HuH-7 (cell line): ENCODE data around the gene RPL18.
"Not testable (repeated sequence)": the region's sequence is repeated elsewhere in the genome, so short reads cannot be mapped to it uniquely, and the experiment has no call there.

Source experiments
- DNase-seq: peaks from one replicate; pipeline ENCODE4 v3.0.0; 2011; ENCODE audit warnings: low spot score

Gene RPL18

DNA sequence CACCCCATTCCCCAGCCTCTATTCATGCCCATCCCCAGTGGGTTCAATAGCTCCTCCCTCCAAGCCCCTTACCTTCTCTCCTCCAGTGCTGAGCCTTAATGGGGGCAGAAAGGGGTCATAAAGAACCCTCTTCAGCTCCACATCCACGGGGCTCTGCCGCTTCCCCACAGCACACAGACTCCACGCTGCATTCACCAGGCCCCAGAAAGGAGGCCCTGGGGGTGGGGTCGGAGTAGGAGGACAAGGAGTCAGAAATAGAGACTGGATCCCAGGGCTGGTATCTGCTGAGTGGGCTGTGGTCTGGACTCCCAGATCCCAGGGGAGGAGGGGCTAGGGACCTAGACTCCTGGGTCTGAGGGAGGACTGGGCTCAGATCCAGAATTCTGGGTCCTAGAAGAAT, 25.4 kb upstream of the RPL18 start:
- DNase-seq, result no peak

- no peak for DNase-seq
Measured at GRCh38 chr19:48642862-48643261, 23.9 kb upstream of the RPL18 start.

DNA sequence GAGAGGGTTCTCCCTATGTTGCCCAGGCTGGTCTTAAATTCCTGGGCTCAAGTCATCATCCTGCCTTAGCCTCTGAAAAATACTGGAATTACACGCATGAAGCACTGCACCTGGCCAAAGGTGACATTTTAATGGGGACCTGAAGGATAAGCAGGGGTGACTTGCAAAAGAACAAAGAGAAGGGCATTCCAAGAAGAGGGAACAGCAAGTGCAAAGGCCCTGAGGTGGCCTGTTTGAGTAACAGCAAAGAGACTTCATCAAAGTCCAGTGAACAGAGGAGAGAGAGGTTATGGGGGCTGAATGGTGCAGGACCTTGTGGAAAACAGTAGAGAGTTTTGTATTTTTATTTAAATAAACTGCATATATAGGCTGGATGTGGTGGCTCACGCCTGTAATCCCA, 22.9 kb upstream of the RPL18 start:
- no peak for DNase-seq

- no peak for DNase-seq
Measured at GRCh38 chr19:48639483-48640375, 20.8 kb upstream of the RPL18 start.

GRCh38 chr19:48638831-48639381, 19.9 kb upstream of the RPL18 start:
- DNase-seq, result no peak

DNA sequence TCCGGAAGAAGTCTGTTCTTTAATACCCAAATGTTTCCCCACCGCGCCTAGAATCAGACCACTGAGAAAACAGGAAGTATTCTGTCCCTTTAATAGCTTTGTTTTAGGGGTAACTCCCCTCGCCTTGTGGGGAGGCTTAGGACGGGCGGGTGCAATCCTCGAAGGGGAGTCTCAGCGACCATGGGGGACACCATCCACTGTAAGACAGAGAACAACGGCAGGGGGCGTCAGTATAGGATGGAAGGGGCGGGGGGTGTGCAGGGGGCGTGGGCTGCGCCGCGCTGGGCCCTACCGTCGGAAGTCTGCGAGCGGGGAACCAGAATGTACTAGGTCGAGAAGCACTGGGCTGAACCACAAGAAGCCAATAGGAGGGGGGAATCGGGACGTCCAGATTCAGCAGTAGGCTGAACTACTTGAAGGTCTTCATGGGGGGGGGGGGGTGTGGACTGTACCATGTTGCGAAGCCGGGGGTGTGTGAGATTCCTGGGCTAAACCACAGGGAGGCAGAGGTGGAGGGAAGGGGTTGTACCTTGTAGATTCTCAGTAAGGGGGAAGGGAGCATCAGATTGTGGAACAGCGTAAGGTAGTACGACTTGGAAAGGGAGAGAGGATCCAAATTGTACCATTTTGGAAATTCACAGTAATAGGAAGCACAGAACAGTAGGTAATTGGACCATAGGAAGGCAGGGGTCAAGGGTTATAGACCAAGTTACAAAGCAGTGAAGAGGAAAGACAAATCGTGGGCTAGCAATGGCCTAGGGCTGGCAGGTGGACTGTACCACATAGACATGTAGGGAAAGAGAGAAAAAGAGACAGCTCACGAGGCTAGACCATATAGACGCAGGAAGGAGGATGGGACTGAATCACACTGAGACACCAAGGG, 19.2 kb upstream of the RPL18 start:
- DNase-seq, result peak; percentile 82

GRCh38 chr19:48637449-48637947, 18.5 kb upstream of the RPL18 start:
- peak; percentile 96 for DNase-seq

GRCh38 chr19:48636859-48637448, 18.0 kb upstream of the RPL18 start, which contains the start of gene DBP:
Gene DBP, minus strand, starts transcription at chr19:48637379. Its CDS starts 385 bp downstream, at chr19:48636994.
- no peak for DNase-seq

DNA sequence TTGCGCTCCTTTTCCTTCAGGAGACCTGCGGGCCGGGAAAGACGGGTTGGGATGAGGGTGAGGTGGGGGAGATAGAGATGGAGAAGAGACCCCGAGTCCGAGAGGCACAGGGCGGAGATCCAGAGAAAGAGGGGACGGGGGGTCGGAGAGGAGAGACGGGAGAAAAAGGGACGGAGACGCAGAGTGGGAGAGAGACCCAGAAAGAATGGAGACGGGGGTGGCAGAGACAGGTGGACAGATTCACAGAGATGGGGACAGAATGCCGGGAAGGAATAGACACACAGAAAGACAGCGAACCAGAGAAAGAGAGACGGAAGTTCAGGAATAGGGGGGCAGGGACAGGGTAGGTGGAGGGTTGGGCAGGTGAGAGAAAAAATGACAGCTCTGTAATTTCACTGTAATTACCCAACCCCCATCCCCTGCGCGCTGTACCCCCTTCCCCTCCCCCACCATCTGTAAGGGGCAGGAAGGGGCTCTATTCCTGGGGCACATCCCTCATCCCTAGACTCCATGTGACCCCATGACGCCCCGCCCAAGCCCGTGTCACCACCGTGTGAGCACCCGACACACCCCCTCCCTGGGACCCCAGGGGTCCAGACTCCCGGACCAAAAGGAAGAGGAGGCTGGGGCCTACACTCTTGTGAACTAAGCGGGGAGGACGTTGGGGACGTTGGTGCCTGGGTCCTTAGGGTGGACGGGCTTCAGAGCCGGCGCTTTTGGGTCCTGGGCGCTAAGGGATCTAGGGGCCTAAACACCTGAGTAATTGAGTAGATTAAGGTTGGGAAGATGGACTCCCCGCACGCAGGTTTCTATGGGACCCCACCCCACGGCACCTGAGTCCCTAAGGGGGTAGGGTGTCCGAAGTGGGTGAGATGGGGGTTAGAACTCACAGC, 17.2 kb upstream of the RPL18 start:
- no peak for DNase-seq

GRCh38 chr19:48635263-48635965, 16.4 kb upstream of the RPL18 start:
- DNase-seq, result peak; percentile 81

GRCh38 chr19:48634424-48635262, 15.7 kb upstream of the RPL18 start:
- DNase-seq, result peak; percentile 91

GRCh38 chr19:48634036-48634342, 15.0 kb upstream of the RPL18 start:
- no peak for DNase-seq

DNA sequence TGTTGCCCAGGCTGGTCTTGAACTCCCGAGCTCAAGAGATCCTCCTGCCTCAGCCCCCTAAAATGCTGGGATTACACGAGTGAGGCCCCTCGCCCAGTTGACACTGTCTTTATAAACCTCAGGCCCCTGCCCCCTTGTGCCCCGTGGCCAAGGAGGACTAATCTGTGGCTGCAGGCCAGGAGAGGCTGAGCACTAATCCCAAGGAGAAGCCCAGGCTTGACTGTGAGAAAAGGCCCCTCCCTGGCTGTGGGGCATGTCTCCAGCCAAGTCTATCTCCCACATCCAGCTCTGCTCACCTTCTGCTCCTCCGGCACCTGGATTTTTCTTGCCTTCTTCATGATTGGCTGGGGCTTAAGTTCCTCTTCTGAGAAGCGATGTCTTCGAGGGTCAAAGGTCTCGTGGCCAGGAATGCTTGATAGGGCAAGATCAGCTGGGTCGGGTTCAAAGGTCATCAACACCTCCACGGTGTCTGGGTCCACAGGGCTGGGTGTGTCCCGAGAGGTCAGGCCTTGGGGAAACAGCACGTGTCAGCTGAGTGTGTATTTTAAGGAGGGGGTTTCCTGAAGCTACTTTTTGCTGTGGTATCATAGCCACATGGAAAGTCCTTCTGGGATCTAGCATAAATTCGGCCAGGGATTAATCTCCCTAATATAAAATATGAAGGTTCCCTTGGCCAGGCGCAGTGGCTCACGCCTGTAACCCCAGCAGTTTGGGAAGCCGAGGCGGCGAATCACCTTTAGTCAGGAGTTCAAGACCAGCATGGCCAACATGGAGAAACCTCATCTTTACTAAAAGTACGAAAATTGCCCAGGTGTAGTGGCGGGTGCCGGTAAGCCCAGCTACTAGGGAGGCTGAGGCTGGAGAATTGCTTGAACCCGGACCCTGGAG, 14.4 kb upstream of the RPL18 start:
- no peak for DNase-seq

DNA sequence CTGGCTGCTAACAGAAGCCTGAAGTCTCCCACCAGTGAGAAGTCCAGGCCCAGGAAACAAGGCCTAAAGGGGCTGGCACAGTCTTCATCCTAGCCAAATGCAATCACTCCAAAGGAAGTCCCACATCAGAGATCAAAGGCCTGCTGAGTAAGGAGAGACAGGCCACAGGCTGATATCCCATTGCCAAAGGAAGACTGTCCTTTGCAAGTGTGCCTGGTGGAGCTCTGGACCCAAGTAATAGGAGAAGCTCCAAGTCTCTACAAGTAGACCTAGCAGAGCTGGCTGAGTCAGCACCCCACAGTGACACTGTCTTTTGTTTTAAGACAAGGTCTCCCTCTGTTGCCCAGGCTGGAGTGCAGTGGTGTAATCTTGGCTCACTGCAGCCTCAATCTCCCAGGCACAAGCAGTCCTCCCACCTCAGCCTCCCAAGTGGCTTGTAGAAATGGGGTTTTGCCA, 13.7 kb upstream of the RPL18 start:
- DNase-seq, result no peak

DNA sequence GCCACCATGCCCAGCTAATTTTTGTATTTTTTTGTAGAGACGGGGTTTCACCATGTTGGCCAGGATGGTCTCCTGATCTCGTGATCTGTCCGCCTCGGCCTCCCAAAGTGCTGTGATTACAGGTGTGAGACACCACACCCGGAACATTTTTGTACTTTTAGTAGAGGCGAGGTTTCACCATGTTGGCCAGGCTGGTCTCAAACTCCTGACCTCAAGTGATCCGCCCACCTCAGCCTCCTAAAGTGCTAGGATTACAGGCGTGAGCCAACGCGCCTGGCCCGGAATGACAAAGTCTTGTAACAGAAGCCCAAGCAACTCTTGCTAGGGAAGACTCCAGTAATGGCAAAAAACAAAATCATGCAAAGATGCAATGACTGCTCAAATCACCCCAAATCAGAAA, 13.3 kb upstream of the RPL18 start:
- DNase-seq, result not testable (repeated sequence)

DNA sequence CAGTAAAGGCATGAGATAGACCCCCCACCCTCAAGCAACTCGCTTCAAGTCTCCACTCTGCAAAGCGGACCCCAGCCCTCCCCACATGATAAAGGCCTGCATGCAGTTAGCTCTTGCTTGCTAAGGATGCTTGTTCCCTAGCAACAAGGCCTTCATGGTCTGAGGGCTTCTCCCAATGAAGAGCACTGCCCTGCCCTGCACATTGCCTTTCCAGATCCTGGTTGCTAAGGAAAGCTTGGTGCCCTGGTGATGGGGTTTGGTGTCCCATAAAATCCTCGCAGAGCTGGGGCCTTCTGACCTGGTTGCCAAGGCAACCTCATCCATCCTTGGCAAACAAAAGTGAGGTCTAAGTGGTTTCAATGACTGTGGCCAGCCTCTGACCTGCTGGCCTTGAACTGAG, 12.2 kb upstream of the RPL18 start:
- no peak for DNase-seq

DNA sequence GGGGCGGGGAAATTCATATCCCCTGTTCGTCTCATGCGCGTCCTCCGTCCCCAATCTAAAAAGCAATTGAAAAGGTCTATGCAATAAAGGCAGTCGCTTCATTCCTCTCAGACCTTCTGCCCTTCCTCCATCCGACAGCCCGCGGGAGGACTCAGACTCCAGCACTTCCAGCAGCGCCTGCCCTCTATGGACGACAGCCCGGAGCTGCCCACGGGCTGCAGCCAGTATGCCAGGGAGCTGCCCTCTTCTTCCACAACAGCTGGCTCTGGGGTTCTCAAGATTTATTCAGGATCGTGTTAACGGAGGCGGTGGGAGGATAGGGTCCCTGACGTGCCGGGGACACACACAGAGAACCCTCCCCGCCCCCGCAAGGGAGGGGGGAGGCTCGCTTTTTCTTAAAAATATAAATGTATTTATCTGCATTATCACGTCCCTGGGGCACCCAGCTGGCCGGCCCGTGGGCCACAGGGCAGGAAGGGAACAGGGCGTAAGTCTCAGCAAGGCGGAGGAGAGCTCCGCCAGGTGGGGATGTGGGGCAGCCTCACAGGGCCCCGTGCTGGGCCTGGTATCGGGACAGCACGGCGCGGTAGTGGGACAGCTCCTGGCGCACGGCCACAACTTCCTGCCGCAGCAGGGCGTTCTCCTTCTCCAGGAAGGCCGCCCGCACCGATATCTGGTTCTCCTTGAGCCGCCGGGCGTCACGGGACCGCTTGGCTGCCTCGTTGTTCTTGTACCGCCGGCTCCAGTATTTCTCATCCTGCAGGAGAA, 11.5 kb upstream of the RPL18 start:
- DNase-seq, result no peak
